Type B pancreatic cell (in vitro differentiated cells): ENCODE measurements around the gene GTF3C2. TPM values are rescaled to one million over a fixed set of nuclear protein-coding genes. Genes with fewer than 3 reads are reported as not detected.

ENCODE experiments used
- DNase-seq: peaks from one replicate; pipeline ENCODE4 v3.0.0; 2021; ENCODE audit warnings: mixed read lengths; ENCODE audit not compliant: unreplicated experiment; ENCODE audit errors: extremely low spot score
- H3K27ac Mint-ChIP-seq: 2 replicates; pipeline ENCODE4 v1.8.0; 2021; ENCODE audit warnings: mild to moderate bottlenecking, mixed read lengths
- H3K27me3 Mint-ChIP-seq: 2 replicates; pipeline ENCODE4 v1.8.0; 2021; ENCODE audit warnings: mixed read lengths
- H3K36me3 Mint-ChIP-seq: 2 replicates; pipeline ENCODE4 v1.8.0; 2021; ENCODE audit warnings: mixed read lengths
- H3K4me1 Mint-ChIP-seq: one replicate; pipeline ENCODE4 v1.8.0; 2021; ENCODE audit warnings: mixed read lengths; ENCODE audit not compliant: unreplicated experiment
- H3K4me3 Mint-ChIP-seq: 2 replicates; pipeline ENCODE4 v1.8.0; 2021; ENCODE audit warnings: mild to moderate bottlenecking, mixed read lengths
- H3K9me3 Mint-ChIP-seq: 2 replicates; pipeline ENCODE4 v1.8.0; 2021; ENCODE audit warnings: mixed read lengths
- total RNA-seq: library from RNA; stranded (reverse); gene quantifications from 2 replicates; pipeline ENCODE4 v1.2.1, GENCODE V29; 2021; ENCODE audit warnings: low replicate concordance
- TF ChIP-seq, protein P1 (sequence below): fragments of 200-600 bp; sonication (generic); conservative IDR thresholded peaks from 2 replicates; pipeline ENCODE4 v1.5.0; 2021; ENCODE audit warnings: antibody characterized with exemption, mild to moderate bottlenecking

The GTF3C2 gene
- total RNA-seq, 1 donor from 2014 or later, result 76.5 TPM

DNA sequence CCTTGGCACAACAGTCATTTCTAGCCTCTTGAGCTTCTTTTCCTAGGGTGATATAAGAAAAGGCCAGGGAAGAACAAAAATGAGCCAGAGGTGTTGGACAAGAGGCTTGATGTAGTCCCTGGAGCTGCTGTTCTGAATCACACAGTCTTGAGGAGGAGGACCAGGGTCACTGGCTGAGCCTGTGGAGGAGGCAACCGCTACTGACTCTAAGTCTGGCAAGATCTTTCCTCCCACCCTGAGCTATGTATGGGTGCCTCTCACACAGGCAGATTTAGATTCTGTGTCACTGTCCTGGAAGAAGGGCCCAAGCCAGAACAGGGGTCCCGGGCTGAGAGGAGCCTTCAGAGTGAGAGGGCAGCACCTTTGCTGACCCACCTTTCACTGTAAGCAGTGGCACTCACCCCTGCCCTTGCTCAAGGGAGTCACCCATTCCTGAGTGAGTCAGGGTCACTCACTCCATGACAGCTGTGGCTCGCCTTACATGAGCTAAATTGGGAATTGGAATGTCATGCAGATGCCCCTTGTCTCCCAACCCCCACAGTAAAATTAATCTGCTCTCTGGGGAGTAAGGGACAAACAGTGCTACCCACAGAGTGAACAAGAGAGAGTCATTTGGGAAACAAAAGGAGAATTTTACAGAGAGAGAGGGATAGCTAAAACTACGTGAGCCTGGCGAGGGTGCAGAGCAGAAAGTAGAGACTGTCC is 74.6 kb downstream of the GTF3C2 start, which contains the start of gene TRIM54:
TRIM54 (plus strand) TSS at position 575 of the 705 bp plus-strand sequence. CDS start 303 bp downstream, outside the sequence.
- TF ChIP-seq, protein P1, sequence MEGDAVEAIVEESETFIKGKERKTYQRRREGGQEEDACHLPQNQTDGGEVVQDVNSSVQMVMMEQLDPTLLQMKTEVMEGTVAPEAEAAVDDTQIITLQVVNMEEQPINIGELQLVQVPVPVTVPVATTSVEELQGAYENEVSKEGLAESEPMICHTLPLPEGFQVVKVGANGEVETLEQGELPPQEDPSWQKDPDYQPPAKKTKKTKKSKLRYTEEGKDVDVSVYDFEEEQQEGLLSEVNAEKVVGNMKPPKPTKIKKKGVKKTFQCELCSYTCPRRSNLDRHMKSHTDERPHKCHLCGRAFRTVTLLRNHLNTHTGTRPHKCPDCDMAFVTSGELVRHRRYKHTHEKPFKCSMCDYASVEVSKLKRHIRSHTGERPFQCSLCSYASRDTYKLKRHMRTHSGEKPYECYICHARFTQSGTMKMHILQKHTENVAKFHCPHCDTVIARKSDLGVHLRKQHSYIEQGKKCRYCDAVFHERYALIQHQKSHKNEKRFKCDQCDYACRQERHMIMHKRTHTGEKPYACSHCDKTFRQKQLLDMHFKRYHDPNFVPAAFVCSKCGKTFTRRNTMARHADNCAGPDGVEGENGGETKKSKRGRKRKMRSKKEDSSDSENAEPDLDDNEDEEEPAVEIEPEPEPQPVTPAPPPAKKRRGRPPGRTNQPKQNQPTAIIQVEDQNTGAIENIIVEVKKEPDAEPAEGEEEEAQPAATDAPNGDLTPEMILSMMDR, result no peak
- no peak within 1 kb of the TSS for H3K27ac Mint-ChIP-seq
- H3K4me3 Mint-ChIP-seq, result no peak within 1 kb of the TSS
- no peaks in the 10 kb centered on the region for H3K9me3 Mint-ChIP-seq
- no peaks in the 10 kb centered on the region for H3K36me3 Mint-ChIP-seq
- peaks cover 79% of the 10 kb centered on the region for H3K27me3 Mint-ChIP-seq
- H3K4me1 Mint-ChIP-seq, result no peaks in the 10 kb centered on the region
- no peak for DNase-seq

DNA sequence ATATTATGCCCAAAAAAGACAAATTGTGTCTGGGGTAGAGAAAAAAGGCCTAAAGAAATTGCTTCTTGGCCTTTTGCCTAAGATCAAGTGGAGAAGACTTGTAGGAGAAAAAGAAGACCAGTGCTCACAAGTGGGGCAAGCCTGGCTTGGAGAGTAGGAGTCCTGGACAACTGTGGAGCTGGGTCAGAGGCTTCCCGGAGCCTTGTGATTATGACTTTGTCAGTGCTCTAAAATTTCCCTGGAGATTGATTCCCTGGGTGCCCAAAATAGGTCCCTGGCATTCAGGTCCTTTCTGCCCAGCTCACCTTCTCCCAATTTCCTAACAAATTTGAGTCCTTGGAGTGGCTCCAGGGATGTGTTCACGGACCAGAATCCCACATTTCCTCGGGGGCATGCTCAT is 75.1 kb downstream of the GTF3C2 start:
- TF ChIP-seq, protein P1, result no peak
- Mint-ChIP-seq H3K9me3 (no peaks in the 10 kb centered on the region), H3K27me3 (peaks cover 78% of the 10 kb centered on the region), H3K4me3 (no peak overlapping the region), H3K4me1 (no peaks in the 10 kb centered on the region), H3K36me3 (no peaks in the 10 kb centered on the region), H3K27ac (no peak overlapping the region)
- no peak for DNase-seq

DNA sequence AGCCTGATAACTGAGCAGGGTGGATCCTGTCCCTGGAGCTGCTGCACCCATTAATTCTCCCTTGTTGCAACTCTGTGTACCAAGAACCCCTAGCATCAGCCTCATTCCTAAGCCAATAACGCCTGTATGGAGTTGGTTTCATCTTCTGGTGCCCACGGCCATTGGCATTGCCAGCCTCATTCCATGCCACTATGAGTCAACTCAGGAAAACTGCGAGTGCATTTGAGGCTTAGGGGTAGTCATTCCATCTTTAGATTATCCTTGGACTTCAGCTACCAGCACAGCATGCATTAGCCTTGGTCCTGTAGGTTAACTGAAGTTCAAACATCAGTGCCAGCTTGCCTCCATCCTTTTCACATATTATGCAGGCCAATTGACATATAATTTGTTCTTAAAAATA is 75.7 kb downstream of the GTF3C2 start:
- Mint-ChIP-seq H3K4me1 (no peaks in the 10 kb centered on the region), H3K27ac (no peak overlapping the region), H3K27me3 (peaks cover 80% of the 10 kb centered on the region), H3K36me3 (no peaks in the 10 kb centered on the region), H3K9me3 (no peaks in the 10 kb centered on the region), H3K4me3 (no peak overlapping the region)
- TF ChIP-seq, protein P1, result no peak
- DNase-seq, result no peak

DNA sequence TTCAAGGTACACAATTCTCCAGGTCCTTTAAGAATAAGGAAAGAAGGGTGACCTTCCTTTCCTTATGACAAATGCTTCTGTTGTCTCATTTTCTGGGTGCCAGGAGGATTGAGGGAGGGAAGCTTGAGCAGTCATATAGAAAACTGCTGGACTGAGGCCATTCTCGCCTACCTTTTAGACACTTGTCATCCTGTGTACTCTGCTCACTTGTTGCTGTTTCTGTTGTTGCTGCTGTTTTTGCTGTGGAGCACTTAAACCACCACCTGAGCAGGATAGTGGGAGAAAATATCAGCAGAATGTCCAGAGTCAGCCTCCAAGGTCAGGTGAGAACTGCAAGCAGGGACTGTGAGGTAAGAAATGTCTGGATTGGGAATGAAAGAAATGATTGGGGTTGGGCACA is 78.6 kb downstream of the GTF3C2 start:
- Mint-ChIP-seq H3K36me3 (no peaks in the 10 kb centered on the region), H3K4me3 (no peak overlapping the region), H3K27ac (no peak overlapping the region), H3K27me3 (peaks cover 73% of the 10 kb centered on the region), H3K4me1 (no peaks in the 10 kb centered on the region), H3K9me3 (no peaks in the 10 kb centered on the region)
- TF ChIP-seq, protein P1, result no peak
- no peak for DNase-seq

Other genes starting within 250 kb of the GTF3C2 start
- gene CGREF1, start 237.6 kb downstream of the GTF3C2 start, total RNA-seq, result 1.8 and 2.4 TPM in 2 replicates
- 0.12 and 0.51 TPM in 2 replicates for gene ABHD1, start 232.9 kb downstream of the GTF3C2 start, total RNA-seq
- 52.3 and 53.6 TPM in 2 replicates for gene PREB, start 222.1 kb downstream of the GTF3C2 start, total RNA-seq
- not detected in 2 replicates for gene PRR30, start 217.4 kb downstream of the GTF3C2 start, total RNA-seq
- gene TCF23, start 207.8 kb downstream of the GTF3C2 start, total RNA-seq, result not detected in 2 replicates
- gene ATRAID, start 144.7 kb downstream of the GTF3C2 start, total RNA-seq, result 97.4 and 103 TPM in 2 replicates
- 63.6 and 76.3 TPM in 2 replicates for gene SLC5A6, start 144.5 kb downstream of the GTF3C2 start, total RNA-seq
- 51.6 and 85.1 TPM in 2 replicates for gene CAD, start 139.4 kb downstream of the GTF3C2 start, total RNA-seq
- gene SLC30A3, start 93.7 kb downstream of the GTF3C2 start, total RNA-seq, result 0.19 and 0.53 TPM in 2 replicates
- gene DNAJC5G, start 81.3 kb downstream of the GTF3C2 start, total RNA-seq, result not detected in 2 replicates
- not detected in 2 replicates for gene TRIM54, start 74.3 kb downstream of the GTF3C2 start, total RNA-seq
- 0.74 and 4.1 TPM in 2 replicates for gene UCN, start 48.3 kb downstream of the GTF3C2 start, total RNA-seq
- gene MPV17, start 33.7 kb downstream of the GTF3C2 start, total RNA-seq, result 48.9 and 62.4 TPM in 2 replicates
- 43.9 and 56.0 TPM in 2 replicates for gene EIF2B4, start 13.6 kb upstream of the GTF3C2 start, total RNA-seq
- gene SNX17, start 13.9 kb upstream of the GTF3C2 start, total RNA-seq, result 74.7 and 94.3 TPM in 2 replicates
- 25.3 and 25.9 TPM in 2 replicates for gene ZNF513, start 24.0 kb upstream of the GTF3C2 start, total RNA-seq
- gene PPM1G, start 52.8 kb upstream of the GTF3C2 start, total RNA-seq, result 80.4 and 95.3 TPM in 2 replicates
- 96.7 and 105 TPM in 2 replicates for gene NRBP1, start 71.9 kb upstream of the GTF3C2 start, total RNA-seq
- 12.4 and 23.9 TPM in 2 replicates for gene KRTCAP3, start 85.6 kb upstream of the GTF3C2 start, total RNA-seq
- 17.5 and 54.1 TPM in 2 replicates for gene IFT172, start 133.0 kb upstream of the GTF3C2 start, total RNA-seq
- gene FNDC4, start 138.4 kb upstream of the GTF3C2 start, total RNA-seq, result 3.9 and 11.7 TPM in 2 replicates
- 0.65 and 2.2 TPM in 2 replicates for gene GCKR, start 140.1 kb upstream of the GTF3C2 start, total RNA-seq
- 35.2 and 64.7 TPM in 2 replicates for gene ZNF512, start 226.3 kb upstream of the GTF3C2 start, total RNA-seq